PC-9 (cell line): Measurements from ENCODE around the gene RGR.

ENCODE experiments used
- EZH2 ChIP-seq: fragments of 200-600 bp; sonication (generic); IDR thresholded peaks from 2 replicates; pipeline ENCODE4 v1.8.0; 2017; ENCODE audit warnings: antibody characterized with exemption, low read depth
- TF ChIP-seq, protein P1 (sequence below): fragments of 200-600 bp; sonication (generic); conservative IDR thresholded peaks from 2 replicates; pipeline ENCODE4 v1.6.1; 2017; ENCODE audit warnings: mixed run types, antibody characterized with exemption, mild to moderate bottlenecking, moderate library complexity

DNA sequence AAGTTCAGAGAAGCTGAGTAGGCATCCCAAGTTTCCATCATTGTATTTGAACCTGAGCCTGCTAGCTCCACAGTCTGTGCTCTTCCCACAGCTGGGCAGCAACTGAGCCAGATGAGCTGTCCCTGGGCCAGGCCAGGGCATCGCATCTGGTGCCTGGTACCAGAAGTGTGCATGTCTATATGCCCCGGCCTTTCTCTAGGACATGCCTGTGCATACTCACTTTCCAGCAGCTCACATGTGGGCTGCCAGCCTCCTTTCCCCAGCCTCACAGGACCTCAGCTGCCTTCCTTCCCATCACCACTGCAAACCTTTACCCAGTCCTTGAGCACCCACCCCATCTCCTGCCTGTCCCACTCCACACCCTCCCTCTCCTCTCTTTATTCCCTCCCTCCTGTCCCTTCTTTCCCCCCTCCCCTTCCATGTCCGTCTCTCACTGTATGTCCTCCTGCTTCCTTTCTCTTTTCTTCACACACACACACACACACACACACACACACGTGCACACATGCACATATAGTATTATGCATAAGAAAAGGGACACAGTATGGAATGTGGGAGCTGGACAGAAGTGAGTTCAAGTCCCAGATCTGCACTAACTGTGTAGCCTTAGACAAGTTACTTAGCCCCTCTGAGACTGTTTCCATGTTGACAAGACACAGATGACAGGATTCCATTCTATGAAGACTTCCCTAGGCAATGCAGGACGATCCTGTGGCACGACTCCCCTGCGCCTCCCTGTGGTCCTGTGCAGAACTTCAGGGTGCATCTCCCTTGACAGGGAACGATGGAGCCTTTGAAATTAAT is 39.6 kb upstream of the RGR start:
- no peak for TF ChIP-seq EZH2
- TF ChIP-seq, protein P1, sequence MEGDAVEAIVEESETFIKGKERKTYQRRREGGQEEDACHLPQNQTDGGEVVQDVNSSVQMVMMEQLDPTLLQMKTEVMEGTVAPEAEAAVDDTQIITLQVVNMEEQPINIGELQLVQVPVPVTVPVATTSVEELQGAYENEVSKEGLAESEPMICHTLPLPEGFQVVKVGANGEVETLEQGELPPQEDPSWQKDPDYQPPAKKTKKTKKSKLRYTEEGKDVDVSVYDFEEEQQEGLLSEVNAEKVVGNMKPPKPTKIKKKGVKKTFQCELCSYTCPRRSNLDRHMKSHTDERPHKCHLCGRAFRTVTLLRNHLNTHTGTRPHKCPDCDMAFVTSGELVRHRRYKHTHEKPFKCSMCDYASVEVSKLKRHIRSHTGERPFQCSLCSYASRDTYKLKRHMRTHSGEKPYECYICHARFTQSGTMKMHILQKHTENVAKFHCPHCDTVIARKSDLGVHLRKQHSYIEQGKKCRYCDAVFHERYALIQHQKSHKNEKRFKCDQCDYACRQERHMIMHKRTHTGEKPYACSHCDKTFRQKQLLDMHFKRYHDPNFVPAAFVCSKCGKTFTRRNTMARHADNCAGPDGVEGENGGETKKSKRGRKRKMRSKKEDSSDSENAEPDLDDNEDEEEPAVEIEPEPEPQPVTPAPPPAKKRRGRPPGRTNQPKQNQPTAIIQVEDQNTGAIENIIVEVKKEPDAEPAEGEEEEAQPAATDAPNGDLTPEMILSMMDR: peak; percentile 90
